ENCODE data around the gene CSTPP1. TPM values are rescaled to one million over a fixed set of nuclear protein-coding genes. Genes with fewer than 3 reads are reported as not detected.
"Not testable (repeated sequence)": the region's sequence is repeated elsewhere in the genome, so short reads cannot be mapped to it uniquely, and the experiment has no call there.

CSTPP1 gene
- total RNA-seq, 2 donors from 2014 or later, result 17.8 to 19.8 TPM

- intact Hi-C loops (cut with DNase I), result no loop called here
- DNase-seq (ENCODE audit: low spot score), result no peak
Observed at GRCh38 chr11:46905806-46906205, 30.8 kb upstream of the CSTPP1 start.

GRCh38 chr11:46906609-46907041 lies 29.9 kb upstream of the CSTPP1 start:
- peak; percentile 76 for DNase-seq (ENCODE audit: low spot score)
- intact Hi-C loops (cut with DNase I), result no loop called here

DNA sequence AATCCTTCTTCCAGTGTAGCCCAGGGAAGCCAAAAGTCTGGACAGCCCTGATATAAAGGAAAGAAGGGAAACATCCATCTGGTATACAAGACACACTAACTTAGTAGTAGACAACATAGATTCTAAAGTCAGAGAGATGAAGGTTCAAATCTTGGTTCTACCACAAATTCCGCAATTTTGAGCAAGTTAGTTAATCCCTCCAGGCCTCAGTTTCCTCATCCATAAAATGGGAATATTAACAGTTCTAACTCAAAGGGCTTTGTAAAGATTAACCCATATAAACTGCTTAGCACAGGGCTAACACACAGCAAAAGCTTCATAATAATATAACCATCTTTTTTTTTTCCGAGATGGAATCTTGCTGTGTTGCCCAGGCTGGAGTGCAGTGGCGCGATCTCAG lies 29.0 kb upstream of the CSTPP1 start:
- intact Hi-C loops (cut with DNase I), result no loop called here
- DNase-seq (ENCODE audit: low spot score), result no peak

DNA sequence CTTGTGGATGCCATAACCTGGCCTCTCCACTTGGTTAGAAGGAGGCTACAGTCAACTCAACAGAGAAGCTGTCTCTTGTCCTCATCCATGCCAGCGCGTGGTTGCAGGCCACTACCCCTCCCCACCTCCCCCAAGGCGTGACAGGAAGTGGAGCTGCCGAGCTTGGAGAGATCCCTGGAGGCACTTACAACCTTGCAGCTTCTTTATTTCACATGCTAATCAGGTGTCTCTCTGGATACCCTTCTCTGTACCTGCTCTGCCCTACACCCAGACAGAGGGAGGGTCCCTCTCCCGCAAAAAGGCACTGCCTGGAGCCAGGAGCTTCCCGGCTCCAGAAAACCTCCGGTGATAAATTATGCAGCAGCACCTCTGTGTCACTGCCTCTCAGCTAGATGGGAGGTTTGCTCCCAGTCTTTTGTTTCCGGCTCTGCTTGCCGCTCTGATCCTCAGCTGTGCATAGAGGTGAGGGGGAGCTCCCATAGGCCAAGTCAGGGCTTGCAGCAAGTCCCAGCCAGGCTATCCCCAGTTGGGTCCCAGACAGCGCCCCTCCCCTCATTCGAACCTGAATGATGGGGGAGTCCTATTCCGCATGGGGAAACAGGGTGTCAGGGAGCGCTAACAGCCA lies 23.9 kb upstream of the CSTPP1 start:
- intact Hi-C loops (cut with DNase I), result loop anchor here in 1 of 2 donors (5.0 kb wide), 1 partner anchor 145 kb away; no protein-coding TSS in a partner anchor
- DNase-seq (ENCODE audit: low spot score), result no peak

DNA sequence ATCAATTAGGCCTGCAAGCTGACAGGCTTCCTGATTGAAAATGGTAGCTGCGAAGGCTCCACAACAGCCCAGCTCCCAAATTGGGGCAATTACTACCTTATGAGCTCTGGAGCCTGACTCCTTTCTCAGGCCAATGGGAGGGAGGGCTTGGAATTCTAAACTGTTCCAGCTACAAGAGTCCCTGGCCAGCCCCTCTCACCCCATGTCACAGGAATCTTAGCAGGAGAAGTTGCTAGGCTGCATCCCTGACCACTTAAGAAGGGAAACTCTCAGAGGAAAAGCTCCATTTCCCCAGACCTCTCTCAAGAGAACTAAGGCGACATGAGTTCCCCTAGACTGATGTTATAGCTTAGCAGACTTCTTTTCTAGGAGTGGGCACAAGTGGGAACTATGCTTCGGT lies 23.1 kb upstream of the CSTPP1 start:
- intact Hi-C loops (cut with DNase I), result loop anchor here in 1 of 2 donors (5.0 kb wide), 1 partner anchor 144 kb away; no protein-coding TSS in a partner anchor
- no peak for DNase-seq (ENCODE audit: low spot score)

DNA sequence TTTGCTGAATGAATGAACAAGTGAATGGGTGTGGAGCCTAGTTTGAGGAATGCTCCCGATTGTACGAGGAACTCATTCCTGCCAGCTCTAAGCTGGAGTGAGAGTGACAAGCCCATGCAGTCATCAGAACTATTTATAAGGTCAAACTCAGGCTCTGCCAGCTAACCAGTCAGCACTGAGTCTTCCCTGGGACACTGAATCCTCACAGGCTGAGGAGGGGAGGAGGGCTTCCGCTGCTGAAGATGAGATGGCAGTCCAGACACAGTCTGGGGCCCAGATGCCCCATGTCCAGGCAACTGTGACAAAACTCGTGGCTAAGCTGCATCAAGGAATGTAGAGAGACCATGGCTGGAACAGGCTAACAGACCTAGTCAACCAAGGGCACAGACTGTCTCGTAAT lies 22.2 kb upstream of the CSTPP1 start:
- DNase-seq (ENCODE audit: low spot score), result no peak
- intact Hi-C loops (cut with DNase I), result loop anchor here in 1 of 2 donors (5.0 kb wide), 1 partner anchor 143 kb away; no protein-coding TSS in a partner anchor

- intact Hi-C loops (cut with DNase I), result loop anchor here in 1 of 2 donors (5.0 kb wide), 1 partner anchor 142 kb away; no protein-coding TSS in a partner anchor
- no peak for DNase-seq (ENCODE audit: low spot score)
Observed at GRCh38 chr11:46914910-46915309, 21.7 kb upstream of the CSTPP1 start.

- intact Hi-C loops (cut with DNase I), result no loop called here
- no peak for DNase-seq (ENCODE audit: low spot score)
Observed at GRCh38 chr11:46916286-46917108, 20.1 kb upstream of the CSTPP1 start.

DNA sequence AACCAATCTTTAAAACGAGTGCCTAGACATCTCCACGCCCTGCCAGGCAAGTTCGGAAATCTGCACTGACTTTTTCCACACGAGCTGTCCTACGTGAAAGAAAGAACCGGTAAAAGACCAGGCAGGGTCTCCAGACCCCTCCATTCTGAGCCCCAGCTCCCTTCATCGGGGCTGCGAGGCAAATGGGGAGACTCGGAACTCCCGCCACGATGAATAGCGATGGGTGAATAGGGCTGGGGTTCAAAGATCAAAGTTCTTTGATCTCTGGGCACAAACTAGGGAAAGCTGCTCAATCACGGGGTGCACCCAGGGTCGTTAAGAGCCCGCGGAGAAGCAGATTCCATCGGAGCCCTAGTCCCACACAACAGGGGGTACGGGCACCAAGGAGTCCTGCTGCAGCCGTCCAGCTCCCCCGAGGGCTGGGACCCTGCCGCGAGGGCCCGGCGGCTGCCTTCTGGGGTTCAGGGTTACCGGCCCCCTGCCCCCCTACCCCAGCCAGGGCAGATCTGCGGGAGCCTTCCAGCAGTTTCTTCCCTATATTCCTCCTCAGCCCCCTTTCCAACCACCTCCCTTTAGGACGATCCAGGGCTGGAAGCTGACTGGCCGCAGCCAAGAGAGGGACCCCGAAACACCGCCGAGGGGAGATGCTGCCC lies 19.3 kb upstream of the CSTPP1 start:
- DNase-seq (ENCODE audit: low spot score), result no peak
- intact Hi-C loops (cut with DNase I), result no loop called here

DNA sequence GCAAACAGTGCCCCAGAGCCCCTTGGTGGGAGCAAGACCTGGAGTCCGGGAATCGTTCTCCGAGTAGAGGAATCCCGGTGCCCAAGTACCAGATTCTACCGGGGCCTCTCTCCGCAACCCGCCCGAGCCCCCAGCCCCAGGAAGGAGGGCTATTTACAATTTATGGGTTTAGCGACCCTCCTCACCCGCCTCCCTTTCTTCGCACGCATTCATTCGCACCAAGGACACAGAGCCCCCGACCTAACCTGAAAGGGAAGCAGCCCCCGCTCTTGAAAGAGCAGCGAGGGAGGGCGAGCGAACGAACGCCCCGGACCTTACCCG lies 18.8 kb upstream of the CSTPP1 start:
- intact Hi-C loops (cut with DNase I), result no loop called here
- DNase-seq (ENCODE audit: low spot score), result no peak

DNA sequence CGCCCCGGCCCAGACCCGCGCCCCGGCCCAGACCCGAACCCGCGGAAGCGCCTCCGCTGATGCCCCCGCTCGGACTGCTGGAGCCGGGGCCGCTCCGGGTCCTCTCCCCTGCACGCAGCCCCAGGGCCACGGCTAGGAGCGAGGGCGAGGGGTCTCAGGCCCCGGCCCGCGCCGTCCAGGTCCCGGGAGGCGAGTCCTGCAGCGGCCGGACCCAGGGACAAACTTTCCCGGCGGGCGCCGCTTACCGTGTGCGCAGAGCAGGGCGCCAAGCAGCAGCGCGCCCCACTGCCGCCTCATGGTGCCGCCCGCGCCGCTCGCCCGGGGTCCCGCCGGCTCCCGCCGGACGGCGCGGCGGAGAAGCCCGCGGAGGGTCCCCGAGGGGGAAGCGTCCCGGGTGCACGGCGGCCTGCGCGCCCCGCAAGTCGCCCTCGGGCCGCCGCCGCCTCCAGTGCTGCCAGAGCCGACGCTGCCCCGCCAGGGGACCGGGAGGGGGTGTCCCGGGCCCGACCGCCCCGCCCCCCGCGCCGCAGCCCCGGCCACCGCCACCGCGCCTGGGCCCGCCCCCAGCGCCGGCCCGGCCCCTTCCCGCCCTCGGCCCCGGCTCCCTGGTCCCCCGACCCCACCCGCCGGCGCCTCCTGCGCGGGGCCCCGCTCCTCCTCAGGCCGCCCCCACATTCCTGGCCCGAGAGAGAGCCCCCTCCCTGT lies 18.3 kb upstream of the CSTPP1 start, which contains the start of gene LRP4:
Gene LRP4, minus strand, starts transcription at position 468 of the 705 bp plus-strand sequence. Its CDS starts 171 bp downstream, at position 297.
- intact Hi-C loops (cut with DNase I), result no loop called here
- DNase-seq (ENCODE audit: low spot score), result no peak

GRCh38 chr11:46918788-46919513 lies 17.6 kb upstream of the CSTPP1 start:
- intact Hi-C loops (cut with DNase I), result no loop called here
- no peak for DNase-seq (ENCODE audit: low spot score)

- DNase-seq (ENCODE audit: low spot score), result peak; percentile 87
- intact Hi-C loops (cut with DNase I), result no loop called here
Observed at GRCh38 chr11:46920755-46921154, 15.8 kb upstream of the CSTPP1 start.

- DNase-seq (ENCODE audit: low spot score); intact Hi-C loops (cut with DNase I): not testable (repeated sequence)
Observed at GRCh38 chr11:46927928-46928327, 8.6 kb upstream of the CSTPP1 start.

GRCh38 chr11:46928701-46929100 lies 7.9 kb upstream of the CSTPP1 start:
- intact Hi-C loops (cut with DNase I); DNase-seq (ENCODE audit: low spot score): not testable (repeated sequence)

- DNase-seq (ENCODE audit: low spot score), result no peak
- intact Hi-C loops (cut with DNase I), result no loop called here
Observed at GRCh38 chr11:46930089-46930488, 6.5 kb upstream of the CSTPP1 start.

DNA sequence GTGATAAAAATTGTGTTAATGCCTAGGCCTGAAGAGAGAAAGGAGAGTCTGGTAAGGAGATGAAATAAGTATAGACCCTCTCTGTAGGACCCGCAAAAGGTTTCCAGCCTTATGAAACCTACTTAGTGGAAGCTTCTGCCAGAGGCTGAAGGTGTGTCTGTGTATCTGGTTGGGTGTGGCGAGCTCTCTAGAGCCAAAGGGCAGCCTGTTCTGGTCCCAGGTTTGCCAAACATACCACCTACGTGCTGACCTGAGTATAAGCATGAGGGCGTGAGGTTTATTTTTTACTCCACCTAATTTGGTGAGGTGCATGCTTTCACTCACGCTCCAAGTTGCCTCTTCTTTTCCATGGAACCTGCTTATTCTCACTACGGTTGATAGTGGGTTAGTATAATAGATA lies 5.6 kb downstream of the CSTPP1 start:
- no peak for DNase-seq (ENCODE audit: low spot score)
- intact Hi-C loops (cut with DNase I), result no loop called here

- no peak for DNase-seq (ENCODE audit: low spot score)
- intact Hi-C loops (cut with DNase I), result no loop called here
Observed at GRCh38 chr11:46944356-46945075, 8.0 kb downstream of the CSTPP1 start.

Data from posterior vena cava (tissue), 2 donors.